Inferior parietal cortex (tissue), 1 donor: ENCODE data around the gene FOXO4.

Experiments
- DNase-seq: peaks from one replicate; pipeline ENCODE4 v3.0.0-alpha.2; 2016; ENCODE audit errors: extremely low spot score

Gene FOXO4

GRCh38 chrX:71098951-71099506 lies 3.4 kb downstream of the FOXO4 start:
- no peak for DNase-seq

- DNase-seq, result no peak
Measured at GRCh38 chrX:71099736-71100135, 4.1 kb downstream of the FOXO4 start.

DNA sequence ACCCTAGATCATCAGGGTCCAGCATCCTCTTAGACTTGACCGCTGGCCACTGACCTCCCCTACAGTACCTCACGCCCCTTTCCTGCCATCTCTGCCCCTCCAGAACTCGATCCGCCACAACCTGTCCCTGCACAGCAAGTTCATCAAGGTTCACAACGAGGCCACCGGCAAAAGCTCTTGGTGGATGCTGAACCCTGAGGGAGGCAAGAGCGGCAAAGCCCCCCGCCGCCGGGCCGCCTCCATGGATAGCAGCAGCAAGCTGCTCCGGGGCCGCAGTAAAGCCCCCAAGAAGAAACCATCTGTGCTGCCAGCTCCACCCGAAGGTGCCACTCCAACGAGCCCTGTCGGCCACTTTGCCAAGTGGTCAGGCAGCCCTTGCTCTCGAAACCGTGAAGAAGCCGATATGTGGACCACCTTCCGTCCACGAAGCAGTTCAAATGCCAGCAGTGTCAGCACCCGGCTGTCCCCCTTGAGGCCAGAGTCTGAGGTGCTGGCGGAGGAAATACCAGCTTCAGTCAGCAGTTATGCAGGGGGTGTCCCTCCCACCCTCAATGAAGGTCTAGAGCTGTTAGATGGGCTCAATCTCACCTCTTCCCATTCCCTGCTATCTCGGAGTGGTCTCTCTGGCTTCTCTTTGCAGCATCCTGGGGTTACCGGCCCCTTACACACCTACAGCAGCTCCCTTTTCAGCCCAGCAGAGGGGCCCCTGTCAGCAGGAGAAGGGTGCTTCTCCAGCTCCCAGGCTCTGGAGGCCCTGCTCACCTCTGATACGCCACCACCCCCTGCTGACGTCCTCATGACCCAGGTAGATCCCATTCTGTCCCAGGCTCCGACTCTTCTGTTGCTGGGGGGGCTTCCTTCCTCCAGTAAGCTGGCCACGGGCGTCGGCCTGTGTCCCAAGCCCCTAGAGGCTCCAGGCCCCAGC lies 5.2 kb downstream of the FOXO4 start:
- DNase-seq, result no peak

- no peak for DNase-seq
Measured at GRCh38 chrX:71102292-71102691, 6.6 kb downstream of the FOXO4 start.

DNA sequence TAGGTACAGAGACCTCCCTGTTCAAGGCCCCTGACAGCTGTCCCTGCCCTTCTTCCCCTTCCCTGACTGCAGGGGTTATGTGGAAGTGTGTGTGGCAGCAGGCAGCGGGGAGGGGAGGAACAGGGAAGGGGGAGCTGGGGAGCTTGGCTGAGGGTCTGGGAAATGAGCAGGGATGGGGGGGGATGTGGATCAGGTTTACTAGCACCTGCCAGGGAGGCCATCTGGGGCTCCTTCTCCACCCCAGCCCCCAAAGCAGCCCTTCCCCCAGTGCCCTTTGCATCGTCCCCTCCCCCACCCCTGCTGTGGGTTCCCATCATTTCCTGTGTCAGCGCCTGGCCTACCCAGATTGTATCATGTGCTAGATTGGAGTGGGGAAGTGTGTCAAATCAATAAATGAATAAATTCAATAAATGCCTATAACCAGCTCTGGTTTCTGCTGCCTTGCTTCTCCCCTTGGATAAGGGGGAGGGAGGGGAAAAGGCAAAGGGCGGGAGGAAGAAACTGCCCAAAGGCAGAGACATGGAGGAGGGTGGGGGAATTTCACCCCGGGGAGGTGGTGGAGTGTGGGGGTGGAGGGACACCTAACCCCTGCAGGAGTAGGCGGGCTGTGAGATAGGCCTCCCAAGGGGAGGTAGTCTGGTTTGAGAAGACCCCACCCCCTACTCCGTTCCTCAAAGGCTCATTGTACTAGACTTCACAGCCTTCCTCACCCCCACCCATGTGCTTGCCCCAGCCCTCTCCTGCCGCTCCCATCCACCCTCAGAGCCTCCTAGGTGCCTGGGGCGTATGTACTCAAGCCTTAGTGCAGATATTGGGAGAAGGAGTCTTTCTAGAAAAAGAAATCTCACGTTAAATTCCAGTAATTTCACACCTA lies 7.7 kb downstream of the FOXO4 start:
- DNase-seq, result no peak

- no peak for DNase-seq
Measured at GRCh38 chrX:71105628-71106027, 10.0 kb downstream of the FOXO4 start.

DNA sequence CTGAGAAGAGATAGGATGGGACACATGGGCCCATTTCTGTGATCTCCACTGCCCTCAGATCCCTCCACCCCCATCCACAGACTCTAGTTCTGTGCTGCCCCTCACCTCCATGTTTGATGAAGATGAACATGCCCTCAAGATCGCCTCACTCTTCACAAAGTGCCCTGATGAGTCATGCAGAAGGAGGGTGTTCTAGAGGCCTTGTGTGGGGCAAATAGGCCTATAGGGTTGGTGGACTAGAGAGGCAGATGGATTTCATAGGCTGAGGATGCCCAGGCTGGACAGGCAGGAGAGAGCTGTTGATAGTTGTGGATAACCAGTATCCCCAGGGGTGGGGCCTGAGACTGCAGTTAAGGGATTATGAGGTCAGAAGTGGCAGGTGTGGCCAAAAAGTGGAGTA lies 10.8 kb downstream of the FOXO4 start, which contains the start of gene CXorf65:
Gene CXorf65 (minus strand): TSS at position 314 of the 400 bp plus-strand sequence. CDS start 184 bp downstream, at position 130.
- no peak for DNase-seq

GRCh38 chrX:71107245-71107644 lies 11.6 kb downstream of the FOXO4 start:
- no peak for DNase-seq

DNA sequence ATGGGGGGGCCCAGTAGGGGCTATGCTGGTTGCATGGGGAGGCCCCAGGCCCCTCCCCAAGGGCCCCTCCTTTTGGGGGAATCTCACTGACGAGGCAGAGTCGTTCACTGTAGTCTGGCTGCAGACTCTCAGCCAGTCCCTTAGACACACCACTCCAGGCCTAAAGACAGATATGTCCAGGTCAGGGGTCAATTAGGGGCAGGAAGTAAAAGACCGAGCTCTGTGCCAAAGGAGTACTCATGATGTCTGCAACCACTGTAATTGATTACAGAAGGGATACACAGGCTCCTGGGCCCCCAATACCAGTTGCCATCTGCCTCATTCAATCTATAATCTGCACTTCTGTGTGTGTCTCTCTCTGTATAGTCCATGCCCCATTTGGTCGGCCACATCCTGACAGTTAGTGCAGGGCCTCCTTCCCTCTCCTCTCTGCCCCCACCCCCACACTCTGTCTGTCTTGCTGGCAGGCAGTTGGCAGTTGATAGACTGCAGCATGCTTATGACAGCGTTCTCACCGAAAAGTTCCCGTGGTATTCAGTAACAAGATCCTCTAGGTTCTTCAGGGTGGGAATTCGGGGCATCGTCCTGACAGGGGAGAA lies 12.2 kb downstream of the FOXO4 start:
- no peak for DNase-seq

DNA sequence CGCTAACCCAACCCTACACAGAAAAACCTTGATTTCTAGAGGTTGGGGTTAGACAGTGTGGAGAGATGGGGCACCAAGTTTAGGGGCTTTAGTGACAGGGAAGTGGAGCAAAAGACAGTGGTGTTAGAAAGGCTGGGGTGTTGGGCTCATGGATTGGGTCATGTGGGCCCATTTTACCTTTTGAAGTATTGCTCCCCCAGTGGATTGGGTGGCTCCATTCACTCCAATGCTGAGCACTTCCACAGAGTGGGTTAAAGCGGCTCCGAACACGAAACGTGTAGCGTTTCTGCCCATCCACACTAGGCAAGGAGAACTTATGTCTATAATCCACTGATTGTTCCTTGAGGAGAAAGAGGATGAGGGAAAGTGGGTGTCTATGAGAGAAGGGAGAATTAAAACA lies 13.4 kb downstream of the FOXO4 start:
- DNase-seq, result no peak

- no peak for DNase-seq
Measured at GRCh38 chrX:71111141-71111843, 15.6 kb downstream of the FOXO4 start, which contains the start of gene IL2RG. Gene IL2RG (minus strand): TSS chrX:71111577. CDS start chrX:71111539, 38 bp downstream.

DNA sequence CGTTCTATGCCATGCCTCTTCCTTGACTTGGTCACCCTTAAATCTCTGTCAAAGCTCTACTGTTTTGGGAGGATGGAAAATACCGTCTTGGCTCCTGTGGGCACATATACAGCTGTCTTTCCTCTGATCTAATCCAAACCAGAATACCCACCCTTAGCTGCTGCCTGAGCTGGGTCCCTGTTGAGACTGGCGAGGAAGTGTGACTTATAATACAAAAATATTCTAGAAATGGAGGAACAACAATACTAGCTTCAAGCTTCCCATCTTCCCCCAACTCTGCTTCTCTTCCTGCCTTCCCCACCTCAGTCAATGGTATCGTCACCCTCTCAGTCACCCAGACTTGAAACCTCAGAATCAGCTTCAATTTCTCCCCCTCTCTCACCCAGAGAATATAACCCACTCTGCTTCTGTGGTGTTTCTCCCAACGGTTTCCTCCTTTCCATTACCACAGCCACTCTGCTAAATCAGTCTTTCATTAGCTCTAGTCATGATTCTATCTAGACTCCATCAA lies 16.3 kb downstream of the FOXO4 start:
- DNase-seq, result no peak

DNA sequence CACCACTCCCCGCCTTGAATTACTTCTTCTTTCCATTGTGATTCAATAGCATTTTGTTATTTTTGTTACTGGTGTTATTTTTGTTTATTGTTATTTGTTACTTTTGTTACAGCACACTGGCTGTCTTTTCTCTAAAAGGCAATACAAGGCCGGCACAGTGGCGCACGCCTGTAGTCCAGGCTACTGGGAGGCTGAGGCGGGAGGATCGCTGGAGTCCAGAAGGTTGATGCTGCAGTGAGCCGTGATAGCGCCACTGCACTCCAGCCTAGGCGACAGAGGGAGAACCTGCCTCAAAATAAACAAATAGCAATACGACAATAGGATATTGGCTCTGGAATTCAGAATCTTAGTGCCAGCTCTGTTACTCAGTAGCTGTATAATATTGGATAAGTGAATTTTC lies 21.7 kb downstream of the FOXO4 start:
- no peak for DNase-seq

GRCh38 chrX:71118032-71118984 lies 22.7 kb downstream of the FOXO4 start, which contains the start of gene MED12:
Gene MED12 (plus strand): TSS chrX:71118596. CDS start chrX:71118755, 159 bp downstream.
- peak; percentile 78 for DNase-seq

GRCh38 chrX:71118985-71119535 lies 23.4 kb downstream of the FOXO4 start:
- no peak for DNase-seq

DNA sequence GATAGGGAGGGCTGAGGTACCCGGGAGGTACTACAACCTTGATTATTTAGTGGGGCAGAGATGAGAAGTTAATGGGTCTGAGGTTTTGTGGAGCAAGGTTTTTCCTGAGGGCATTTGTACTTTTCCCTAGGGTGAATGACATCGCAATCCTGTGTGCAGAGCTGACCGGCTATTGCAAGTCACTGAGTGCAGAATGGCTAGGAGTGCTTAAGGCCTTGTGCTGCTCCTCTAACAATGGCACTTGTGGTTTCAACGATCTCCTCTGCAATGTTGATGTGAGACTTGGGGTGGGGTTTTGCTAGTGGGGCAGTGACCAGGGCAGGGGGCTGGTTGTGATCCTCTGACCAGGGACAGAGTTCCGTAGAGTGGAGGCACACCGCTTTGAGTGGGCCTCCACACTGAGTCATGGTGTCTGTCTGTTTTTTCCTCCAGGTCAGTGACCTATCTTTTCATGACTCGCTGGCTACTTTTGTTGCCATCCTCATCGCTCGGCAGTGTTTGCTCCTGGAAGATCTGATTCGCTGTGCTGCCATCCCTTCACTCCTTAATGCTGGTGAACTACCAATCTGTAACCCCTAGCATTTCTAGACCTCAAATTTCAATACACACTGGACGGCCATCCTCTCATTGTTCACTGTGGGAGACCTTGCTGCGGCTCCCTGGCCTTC lies 32.6 kb downstream of the FOXO4 start:
- no peak for DNase-seq

- peak; percentile 63 for DNase-seq
Measured at GRCh38 chrX:71128915-71129765, 33.5 kb downstream of the FOXO4 start.

DNA sequence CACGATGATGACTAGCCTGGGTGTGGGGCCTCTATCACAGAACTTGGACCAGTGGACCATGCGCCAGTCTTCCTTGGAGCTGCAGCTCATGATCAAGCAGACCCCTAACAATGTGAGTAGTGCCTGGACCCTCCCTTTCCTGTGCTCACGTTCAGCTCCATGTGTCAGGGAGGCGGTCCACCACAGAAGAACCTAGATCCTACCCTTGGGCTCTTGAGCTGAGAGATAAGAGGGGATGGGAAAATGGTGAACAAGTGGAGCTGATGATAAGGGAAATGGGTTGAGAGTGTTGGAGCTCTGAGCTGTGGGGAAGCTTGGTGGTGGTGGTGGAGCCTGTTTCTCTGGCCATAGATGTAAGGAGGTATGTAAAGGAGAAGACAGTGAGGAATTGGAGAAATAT lies 35.9 kb downstream of the FOXO4 start:
- DNase-seq, result no peak
